ENCODE results near the gene SLC6A1.

The SLC6A1 gene

GRCh38 chr3:11088066-11088465 is 95.5 kb downstream of the SLC6A1 start:
- CTCF ChIA-PET, result no interaction called here
- POLR2A ChIA-PET, result interaction anchor here (0.6 kb wide), 1 partner anchor 28 kb away, joined by 4 read pairs; no protein-coding TSS in a partner anchor
- DNase-seq (ENCODE audit: low read depth, low spot score), result no peak
- no peak overlapping the region for H3K4me3 ChIP-seq (ENCODE audit: low read depth, low read length)
- TF ChIP-seq CTCF (IDR thresholded peaks at IDR 0.05; ENCODE audit: insufficient read depth, low read length, missing control alignments), result no peak

- POLR2A ChIA-PET, result no interaction called here
- H3K4me3 ChIP-seq (ENCODE audit: low read depth, low read length), result no peak overlapping the region
- no peak for TF ChIP-seq CTCF (IDR thresholded peaks at IDR 0.05; ENCODE audit: insufficient read depth, low read length, missing control alignments)
- no peak for DNase-seq (ENCODE audit: low read depth, low spot score)
- CTCF ChIA-PET, result interaction anchor here (0.9 kb wide), 2 partner anchors 8 to 29 kb away, joined by 3 to 4 read pairs; no protein-coding TSS in a partner anchor
Observed at GRCh38 chr3:11088831-11089230, 96.3 kb downstream of the SLC6A1 start.
